BJ (cell line): Measurements from ENCODE around the gene MMS19. TPM values are rescaled to one million over a fixed set of nuclear protein-coding genes. Genes with fewer than 3 reads are reported as not detected.

Source experiments
- CTCF ChIA-PET: fragments of 350-600 bp; formaldehyde crosslinking; extraction: SDS; loops from one replicate; lab custom pipeline; 2021; ENCODE audit warnings: antibody characterized with exemption, inconsistent platforms; lab: Yijun Ruan, JAX
- POLR2A ChIA-PET: fragments of 300-600 bp; sonication (Branson Sonifier 250); formaldehyde crosslinking; extraction: SDS; loops from one replicate; lab custom pipeline; 2021; ENCODE audit warnings: antibody characterized with exemption; lab: Charles Lee
- DNase-seq: peaks from one replicate; pipeline ENCODE4 v3.0.0-alpha.2; 2011; ENCODE audit warnings: low read depth
- H3K27me3 ChIP-seq: 2 replicates; pipeline ENCODE4 v1.6.0; 2011; ENCODE audit warnings: low read length; ENCODE audit not compliant: control insufficient read depth, insufficient read depth
- H3K36me3 ChIP-seq: 2 replicates; pipeline ENCODE4 v1.5.1; 2011; ENCODE audit warnings: low read length; ENCODE audit not compliant: control insufficient read depth, insufficient read depth
- H3K4me3 ChIP-seq: 2 replicates; pipeline ENCODE4 v1.5.1; 2011; ENCODE audit warnings: low read depth, mild to moderate bottlenecking, control low read depth, low read length
- CTCF ChIP-seq: IDR thresholded peaks from 2 replicates; pipeline ENCODE4 v1.5.1; 2011; ENCODE audit warnings: low read depth, mild to moderate bottlenecking, control low read depth, inconsistent platforms, low read length, moderate library complexity; ENCODE audit not compliant: insufficient read depth
- polyA plus RNA-seq: library from polyadenylated mRNA; depleted of rRNA; stranded (reverse); fragments of >200 nt; gene quantifications from 2 replicates; pipeline ENCODE4 v1.2.3, GENCODE V29; 2011

Gene MMS19
- polyA plus RNA-seq, 1 experiment, result 97.5 TPM

DNA sequence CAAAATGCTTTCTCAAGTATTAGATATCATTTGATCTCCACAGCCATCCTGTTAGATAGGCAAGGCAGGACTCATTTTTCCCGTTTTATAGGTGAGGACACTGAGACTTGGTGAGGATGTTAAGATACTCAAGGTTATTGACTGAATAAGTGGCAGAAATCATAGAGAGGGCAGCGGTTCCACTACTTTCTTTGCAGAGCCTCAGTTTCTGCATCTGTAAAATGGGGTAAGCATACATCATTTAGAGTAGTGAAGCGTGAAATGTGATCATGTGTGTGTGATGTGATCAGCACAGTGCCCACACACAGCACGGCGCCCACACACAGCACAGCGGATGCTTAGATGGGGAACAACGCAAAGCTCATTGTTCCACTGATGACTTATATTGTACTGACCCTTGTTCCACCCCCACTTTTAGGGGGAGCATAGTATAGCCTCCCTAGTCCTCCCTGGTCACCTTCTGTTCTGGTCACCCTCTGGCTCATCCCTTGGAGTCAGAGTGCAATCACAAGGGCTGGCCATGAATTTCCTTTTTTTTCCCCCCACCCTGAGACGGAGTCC is 11.0 kb upstream of the MMS19 start:
- CTCF ChIA-PET, result interaction anchor here (0.6 to 0.9 kb wide), 2 partner anchors 31 to 52 kb away, joined by 3 to 4 read pairs; no protein-coding TSS in a partner anchor
- no peak overlapping the region for H3K4me3 ChIP-seq
- POLR2A ChIA-PET, result no interaction called here
- TF ChIP-seq CTCF, result no peak
- H3K36me3 ChIP-seq, result no peaks in the 10 kb centered on the region
- H3K27me3 ChIP-seq, result no peaks in the 10 kb centered on the region
- no peak for DNase-seq

DNA sequence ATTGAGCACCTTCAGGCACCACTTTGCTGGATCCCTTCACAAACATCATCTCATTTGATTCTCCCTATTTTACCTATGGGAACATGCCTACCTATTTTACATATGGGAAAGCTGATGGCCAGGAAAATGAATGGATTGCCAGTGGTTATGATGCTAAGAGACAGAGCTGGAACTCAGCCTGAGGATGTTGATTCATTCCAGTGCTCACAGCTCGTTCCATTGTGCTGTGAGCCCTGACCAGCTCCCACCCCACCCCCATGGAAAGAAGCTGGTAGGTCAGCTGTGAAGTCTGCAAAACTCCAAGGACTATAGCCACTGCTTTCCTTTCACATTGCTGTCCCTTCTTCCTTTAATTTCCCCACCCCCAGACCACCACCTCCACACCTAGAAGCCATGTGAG is 10.1 kb upstream of the MMS19 start:
- H3K27me3 ChIP-seq, result no peaks in the 10 kb centered on the region
- ChIA-PET CTCF (no interaction called here), POLR2A (no interaction called here)
- no peak for TF ChIP-seq CTCF
- no peak overlapping the region for H3K4me3 ChIP-seq
- H3K36me3 ChIP-seq, result no peaks in the 10 kb centered on the region
- DNase-seq, result no peak

- POLR2A ChIA-PET, result no interaction called here
- Histone ChIP-seq H3K36me3 (no peaks in the 10 kb centered on the region; the same call in 1 of the 2 replicates), H3K27me3 (no peaks in the 10 kb centered on the region), H3K4me3 (no peak overlapping the region)
- no peak for TF ChIP-seq CTCF
- CTCF ChIA-PET, result interaction anchor here (0.8 to 1.3 kb wide), 2 partner anchors 34 to 47 kb away, joined by 3 read pairs; no protein-coding TSS in a partner anchor
- no peak for DNase-seq
Observed at GRCh38 chr10:97506199-97506991, 8.2 kb upstream of the MMS19 start.

- CTCF ChIA-PET, result no interaction called here
- no peaks in the 10 kb centered on the region; the same call in 1 of the 2 replicates for H3K36me3 ChIP-seq
- TF ChIP-seq CTCF, result no peak
- H3K4me3 ChIP-seq, result no peak overlapping the region
- POLR2A ChIA-PET, result no interaction called here
- no peak for DNase-seq
- H3K27me3 ChIP-seq, result no peaks in the 10 kb centered on the region
Observed at GRCh38 chr10:97505152-97505551, 6.9 kb upstream of the MMS19 start.

- H3K27me3 ChIP-seq, result no peaks in the 10 kb centered on the region
- no peaks in the 10 kb centered on the region; the same call in 1 of the 2 replicates for H3K36me3 ChIP-seq
- no peak overlapping the region for H3K4me3 ChIP-seq
- no peak for TF ChIP-seq CTCF
- no peak for DNase-seq
- ChIA-PET POLR2A (no interaction called here), CTCF (interaction anchor here (1.1 kb wide), 1 partner anchor 12 kb away, joined by 4 read pairs; no protein-coding TSS in a partner anchor)
Observed at GRCh38 chr10:97503406-97503805, 5.2 kb upstream of the MMS19 start.
